ENCODE data around the gene CYLC2. TPM values are rescaled to one million over a fixed set of nuclear protein-coding genes. Genes with fewer than 3 reads are reported as not detected.

CYLC2 gene
- total RNA-seq, 1 experiment from 2014 or later = not detected

GRCh38 chr9:103014242-103014641, 19.1 kb downstream of the CYLC2 start:
- H3K27me3 ChIP-seq (ENCODE audit: insufficient read depth, low read length) = no peaks in the 10 kb centered on the region
- H4K5ac ChIP-seq (ENCODE audit: insufficient read length, low read depth, low read length) = no peak overlapping the region
- no peak overlapping the region for H2AK5ac ChIP-seq (ENCODE audit: insufficient read length, low read length)
- Mint-ChIP-seq H3K4me3 (no peak overlapping the region), H3K4me1 (no peaks in the 10 kb centered on the region), H3K9me3 (no peaks in the 10 kb centered on the region; a peak in 1 of 5 replicates), H3K27me3 (ENCODE audit: low read depth) (no peaks in the 10 kb centered on the region), H3K36me3 (ENCODE audit: insufficient read depth in 1 of 3, low read depth in 3 of 3) (no peaks in the 10 kb centered on the region), H3K27ac (no peak overlapping the region)
- H4K20me1 ChIP-seq (ENCODE audit: control insufficient read depth, insufficient read depth, insufficient read length) = no peaks in the 10 kb centered on the region
- H3K79me2 ChIP-seq (ENCODE audit: insufficient read depth, low read length) = no peaks in the 10 kb centered on the region
- DNase-seq = no peak
- no peak overlapping the region for H3K27ac ChIP-seq (ENCODE audit: insufficient read length, low read depth, low read length)
- no peak overlapping the region for H3K4ac ChIP-seq (ENCODE audit: low read depth, low read length)
- H3K79me1 ChIP-seq (ENCODE audit: insufficient read depth, low read depth, low read length, poor library complexity, severe bottlenecking) = no peaks in the 10 kb centered on the region
- H2BK5ac ChIP-seq (ENCODE audit: insufficient read length, low read length) = no peak overlapping the region
- no peak overlapping the region for H3K18ac ChIP-seq (ENCODE audit: insufficient read length, low read depth, low read length)
- no peak overlapping the region for H2BK15ac ChIP-seq (ENCODE audit: low read depth, low read length)
- no peak overlapping the region for H2AFZ ChIP-seq (ENCODE audit: low read length)
- no peak overlapping the region for H3T11ph ChIP-seq (ENCODE audit: low read length)
- no peaks in the 10 kb centered on the region for H3K9me3 ChIP-seq (ENCODE audit: control insufficient read depth, low read depth, low read length)
- no peak overlapping the region for H3K14ac ChIP-seq (ENCODE audit: insufficient read depth, low read length)
- TF ChIP-seq, protein P1, sequence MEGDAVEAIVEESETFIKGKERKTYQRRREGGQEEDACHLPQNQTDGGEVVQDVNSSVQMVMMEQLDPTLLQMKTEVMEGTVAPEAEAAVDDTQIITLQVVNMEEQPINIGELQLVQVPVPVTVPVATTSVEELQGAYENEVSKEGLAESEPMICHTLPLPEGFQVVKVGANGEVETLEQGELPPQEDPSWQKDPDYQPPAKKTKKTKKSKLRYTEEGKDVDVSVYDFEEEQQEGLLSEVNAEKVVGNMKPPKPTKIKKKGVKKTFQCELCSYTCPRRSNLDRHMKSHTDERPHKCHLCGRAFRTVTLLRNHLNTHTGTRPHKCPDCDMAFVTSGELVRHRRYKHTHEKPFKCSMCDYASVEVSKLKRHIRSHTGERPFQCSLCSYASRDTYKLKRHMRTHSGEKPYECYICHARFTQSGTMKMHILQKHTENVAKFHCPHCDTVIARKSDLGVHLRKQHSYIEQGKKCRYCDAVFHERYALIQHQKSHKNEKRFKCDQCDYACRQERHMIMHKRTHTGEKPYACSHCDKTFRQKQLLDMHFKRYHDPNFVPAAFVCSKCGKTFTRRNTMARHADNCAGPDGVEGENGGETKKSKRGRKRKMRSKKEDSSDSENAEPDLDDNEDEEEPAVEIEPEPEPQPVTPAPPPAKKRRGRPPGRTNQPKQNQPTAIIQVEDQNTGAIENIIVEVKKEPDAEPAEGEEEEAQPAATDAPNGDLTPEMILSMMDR (conservative IDR thresholded peaks at IDR 0.05) = no peak
- no peak overlapping the region for H3K23ac ChIP-seq (ENCODE audit: insufficient read length, low read depth, low read length)
- H3K9ac ChIP-seq (ENCODE audit: extremely low read depth, insufficient read length, low read length) = no peak overlapping the region
- no peak overlapping the region for H3K4me2 ChIP-seq (ENCODE audit: insufficient read depth, insufficient read length, low read length)
- no peak overlapping the region for H2BK120ac ChIP-seq (ENCODE audit: low read depth, low read length, poor library complexity, severe bottlenecking)
- no CpG with 5 or more reads among the region's 3 CpGs for WGBS (ENCODE audit: extremely low coverage, insufficient read length, low lambda C conversion rate)
- H4K8ac ChIP-seq (replicated peaks; ENCODE audit: insufficient read length, low read depth, low read length) = no peak overlapping the region
- no peaks in the 10 kb centered on the region for H3K23me2 ChIP-seq (ENCODE audit: insufficient read length, low read depth, low read length, poor library complexity, severe bottlenecking)
- H4K91ac ChIP-seq (ENCODE audit: insufficient read length, low read depth, low read length) = no peak overlapping the region
- H3K4me1 ChIP-seq (ENCODE audit: insufficient read depth, low read length) = no peaks in the 10 kb centered on the region
- H2BK12ac ChIP-seq (ENCODE audit: insufficient read length, low read depth, low read length) = no peak overlapping the region
- H2BK20ac ChIP-seq (ENCODE audit: low read depth, low read length, poor library complexity, severe bottlenecking) = no peak overlapping the region
- H3K56ac ChIP-seq (ENCODE audit: insufficient read length, low read depth, low read length) = no peak overlapping the region

Data from H9 (cell line).